ENCODE results near the gene SP3. TPM values are rescaled to one million over a fixed set of nuclear protein-coding genes. Genes with fewer than 3 reads are reported as not detected.

Gene SP3
- total RNA-seq: 72.7 and 81.9 TPM in 2 replicates

GRCh38 chr2:173965372-173966025, at the start of gene SP3:
TSS of gene SP3 (minus strand) at chr2:173965373. CDS start at chr2:173965171, 202 bp downstream.

